Measurements from ENCODE around the gene IGHMBP2.

DNA sequence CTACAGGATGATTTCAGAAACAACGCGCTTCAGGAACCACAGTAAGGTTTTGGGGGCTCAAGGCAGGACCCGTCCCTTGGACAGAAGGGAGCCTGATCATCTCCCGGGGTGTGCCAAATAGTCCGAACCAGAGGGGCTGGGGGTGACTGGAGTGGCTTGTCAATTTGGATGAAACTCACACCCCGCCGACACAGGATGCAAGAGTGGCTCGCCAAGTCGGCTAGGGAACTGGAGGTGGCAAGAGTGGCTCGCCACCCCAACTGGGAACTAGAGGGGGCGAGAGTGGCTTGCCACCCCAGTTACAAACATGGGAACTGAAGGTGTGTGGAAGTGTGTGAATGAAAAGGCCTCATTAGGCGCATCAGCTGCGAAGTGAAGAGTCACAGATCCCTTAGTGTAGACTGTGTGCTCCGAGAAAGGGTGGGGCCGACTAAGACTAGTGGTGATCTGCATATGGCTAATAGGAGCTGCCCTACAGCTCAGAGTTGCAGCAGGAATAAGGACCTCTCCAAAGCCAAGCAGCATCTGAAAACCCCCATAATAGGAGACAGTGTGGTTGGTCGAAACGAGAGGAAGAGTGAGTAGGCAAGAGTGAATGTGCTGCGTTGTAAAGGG, 35.4 kb upstream of the IGHMBP2 start:
- TF ChIP-seq EGR1 (IDR thresholded peaks at IDR 0.05): no peak
- TF ChIP-seq YY1 (IDR thresholded peaks at IDR 0.05; ENCODE audit: low read depth): no peak
- no peak for TF ChIP-seq NFIC (IDR thresholded peaks at IDR 0.05)

All from Ishikawa (cell line).